Measurements from ENCODE around the gene APIP. TPM values are rescaled to one million over a fixed set of nuclear protein-coding genes. Genes with fewer than 3 reads are reported as not detected.

The APIP gene
- total RNA-seq, 2 experiments from 2014 or later: 42.4 to 42.5 TPM

- intact Hi-C loops (cut with micrococcal nuclease): no loop called here
- H3K4me1 Mint-ChIP-seq (ENCODE audit: low read depth): peaks cover 21% of the 10 kb centered on the region
- CTCF ChIA-PET: interaction anchor here (0.6 to 1.4 kb wide), 4 partner anchors 13 to 232 kb away, joined by 3 to 6 read pairs (median 4); no protein-coding TSS in a partner anchor
Measured at GRCh38 chr11:34940026-34940677, 24.0 kb upstream of the APIP start.

DNA sequence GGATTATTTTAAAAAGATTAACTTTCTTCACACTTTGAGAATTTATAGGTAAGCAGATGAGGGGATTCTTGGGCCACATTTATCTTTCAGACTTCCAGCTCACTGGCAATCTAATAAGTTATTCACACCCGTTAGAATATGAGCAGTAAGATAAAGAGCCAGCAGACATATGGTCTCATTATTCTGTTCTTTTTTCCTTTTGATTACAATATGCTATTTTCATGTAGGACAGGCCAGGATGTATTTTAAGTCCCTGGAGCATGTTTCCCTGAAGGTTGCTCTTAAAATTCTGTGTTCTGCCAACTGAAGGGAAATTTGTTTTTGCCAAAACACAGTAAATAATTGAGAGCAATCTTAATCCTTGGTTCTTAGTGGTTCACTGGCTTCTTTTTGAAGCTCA, 22.4 kb upstream of the APIP start:
- peaks cover 21% of the 10 kb centered on the region for H3K4me1 Mint-ChIP-seq (ENCODE audit: low read depth)
- H3K9me3 Mint-ChIP-seq: no peaks in the 10 kb centered on the region
- no peak overlapping the region for H3K4me3 Mint-ChIP-seq
- H3K36me3 Mint-ChIP-seq (ENCODE audit: low read depth): peaks cover 11% of the 10 kb centered on the region
- DNase-seq: no peak
- H3K27ac Mint-ChIP-seq: no peak overlapping the region
- intact Hi-C loops (cut with micrococcal nuclease): no loop called here
- H3K27me3 Mint-ChIP-seq (ENCODE audit: low read depth): no peaks in the 10 kb centered on the region
- CTCF ChIA-PET: interaction anchor here (1.1 kb wide), 1 partner anchor 105 kb away, joined by 3 read pairs; no protein-coding TSS in a partner anchor

More at GRCh38 chr11:34940026-34940677, 24.0 kb upstream of the APIP start:
- Mint-ChIP-seq H3K27me3 (ENCODE audit: low read depth) (no peaks in the 10 kb centered on the region), H3K4me3 (no peak overlapping the region), H3K36me3 (ENCODE audit: low read depth) (peaks cover 12% of the 10 kb centered on the region), H3K9me3 (peaks cover 4% of the 10 kb centered on the region), H3K27ac (no peak overlapping the region)
- no peak for DNase-seq

- no peak overlapping the region for H3K4me3 Mint-ChIP-seq
- H3K27ac Mint-ChIP-seq: no peak overlapping the region
- no peaks in the 10 kb centered on the region for H3K9me3 Mint-ChIP-seq
- intact Hi-C loops (cut with micrococcal nuclease): no loop called here
- peaks cover 9% of the 10 kb centered on the region for H3K36me3 Mint-ChIP-seq (ENCODE audit: low read depth)
- H3K27me3 Mint-ChIP-seq (ENCODE audit: low read depth): no peaks in the 10 kb centered on the region
- H3K4me1 Mint-ChIP-seq (ENCODE audit: low read depth): peaks cover 21% of the 10 kb centered on the region
- DNase-seq: no peak
- CTCF ChIA-PET: interaction anchor here (0.7 kb wide), 1 partner anchor 476 kb away, joined by 3 read pairs; no protein-coding TSS in a partner anchor
Measured at GRCh38 chr11:34936945-34937629, 20.9 kb upstream of the APIP start.

GRCh38 chr11:34929794-34930763, 13.9 kb upstream of the APIP start:
- no peaks in the 10 kb centered on the region for H3K27me3 Mint-ChIP-seq (ENCODE audit: low read depth)
- H3K4me1 Mint-ChIP-seq (ENCODE audit: low read depth): peaks cover 17% of the 10 kb centered on the region
- intact Hi-C loops (cut with micrococcal nuclease): no loop called here
- no peak for DNase-seq
- no peak overlapping the region for H3K27ac Mint-ChIP-seq
- CTCF ChIA-PET: interaction anchor here (0.9 to 6.1 kb wide), 2 partner anchors 49 to 462 kb away, joined by 3 to 78 read pairs; no protein-coding TSS in a partner anchor
- H3K4me3 Mint-ChIP-seq: no peak overlapping the region
- H3K9me3 Mint-ChIP-seq: no peaks in the 10 kb centered on the region
- peaks cover 3% of the 10 kb centered on the region for H3K36me3 Mint-ChIP-seq (ENCODE audit: low read depth)

DNA sequence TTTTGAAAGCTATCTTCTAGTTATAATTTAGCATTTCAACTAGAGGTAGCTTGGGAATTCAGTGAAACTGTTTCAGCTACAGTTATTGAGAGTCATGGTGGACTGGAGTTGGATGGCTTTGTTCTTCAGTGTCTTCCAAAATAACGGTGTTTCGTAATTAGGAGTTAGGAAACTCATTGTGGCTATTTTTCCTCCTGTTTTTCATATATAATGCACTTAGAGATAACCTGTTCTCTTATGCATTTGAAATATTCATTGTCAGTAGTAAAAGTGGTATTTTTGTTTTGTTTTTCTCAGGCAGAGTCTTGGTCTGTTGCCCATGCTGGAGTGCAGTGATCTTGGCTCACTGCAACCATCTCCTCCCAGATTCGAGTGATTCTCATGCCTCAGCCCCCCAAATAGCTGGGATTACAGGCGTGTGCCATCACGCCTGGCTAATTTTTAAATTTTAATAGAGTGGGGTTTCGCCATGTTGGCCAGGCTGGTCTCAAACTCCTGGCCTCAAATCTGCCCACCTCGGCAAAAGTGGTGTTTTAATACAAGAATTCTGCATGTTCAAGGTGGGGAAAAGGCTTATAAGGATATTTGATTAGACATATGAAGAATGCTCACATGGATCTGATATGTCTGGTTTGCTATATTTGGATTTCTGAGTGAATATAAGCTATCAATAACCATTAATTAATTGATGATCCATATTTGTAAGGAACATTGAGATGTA, 12.9 kb upstream of the APIP start:
- H3K36me3 Mint-ChIP-seq (ENCODE audit: low read depth): peaks cover under 1% of the 10 kb centered on the region
- DNase-seq: no peak
- no peaks in the 10 kb centered on the region for H3K27me3 Mint-ChIP-seq (ENCODE audit: low read depth)
- H3K9me3 Mint-ChIP-seq: no peaks in the 10 kb centered on the region
- intact Hi-C loops (cut with micrococcal nuclease): no loop called here
- no peak overlapping the region for H3K27ac Mint-ChIP-seq
- H3K4me1 Mint-ChIP-seq (ENCODE audit: low read depth): peaks cover 17% of the 10 kb centered on the region
- CTCF ChIA-PET: interaction anchor here (0.9 to 6.1 kb wide), 2 partner anchors 416 to 463 kb away, joined by 3 to 78 read pairs; no protein-coding TSS in a partner anchor
- H3K4me3 Mint-ChIP-seq: no peak overlapping the region

GRCh38 chr11:34928268-34928959, 12.2 kb upstream of the APIP start:
- H3K9me3 Mint-ChIP-seq: no peaks in the 10 kb centered on the region
- DNase-seq: no peak
- intact Hi-C loops (cut with micrococcal nuclease): no loop called here
- peaks cover 17% of the 10 kb centered on the region for H3K4me1 Mint-ChIP-seq (ENCODE audit: low read depth)
- H3K27me3 Mint-ChIP-seq (ENCODE audit: low read depth): no peaks in the 10 kb centered on the region
- H3K27ac Mint-ChIP-seq: no peak overlapping the region
- CTCF ChIA-PET: interaction anchor here (0.9 to 6.1 kb wide), 2 partner anchors 417 to 463 kb away, joined by 3 to 78 read pairs; no protein-coding TSS in a partner anchor
- no peak overlapping the region for H3K4me3 Mint-ChIP-seq
- no peaks in the 10 kb centered on the region for H3K36me3 Mint-ChIP-seq (ENCODE audit: low read depth)

- Mint-ChIP-seq H3K27me3 (ENCODE audit: low read depth) (no peaks in the 10 kb centered on the region), H3K4me3 (no peak overlapping the region), H3K9me3 (no peaks in the 10 kb centered on the region), H3K36me3 (ENCODE audit: low read depth) (no peaks in the 10 kb centered on the region), H3K4me1 (ENCODE audit: low read depth) (peaks cover 17% of the 10 kb centered on the region), H3K27ac (no peak overlapping the region)
- DNase-seq: no peak
- CTCF ChIA-PET: interaction anchor here (0.7 to 6.1 kb wide), 35 partner anchors 10 to 486 kb away, joined by 3 to 78 read pairs (median 4); partner anchors contain the start of genes APIP, ELF5 and PDHX
- intact Hi-C loops (cut with micrococcal nuclease): loop anchor here (1.0 kb wide), 6 partner anchors 72 to 559 kb away; no protein-coding TSS in a partner anchor
Measured at GRCh38 chr11:34926831-34927132, 10.6 kb upstream of the APIP start.

DNA sequence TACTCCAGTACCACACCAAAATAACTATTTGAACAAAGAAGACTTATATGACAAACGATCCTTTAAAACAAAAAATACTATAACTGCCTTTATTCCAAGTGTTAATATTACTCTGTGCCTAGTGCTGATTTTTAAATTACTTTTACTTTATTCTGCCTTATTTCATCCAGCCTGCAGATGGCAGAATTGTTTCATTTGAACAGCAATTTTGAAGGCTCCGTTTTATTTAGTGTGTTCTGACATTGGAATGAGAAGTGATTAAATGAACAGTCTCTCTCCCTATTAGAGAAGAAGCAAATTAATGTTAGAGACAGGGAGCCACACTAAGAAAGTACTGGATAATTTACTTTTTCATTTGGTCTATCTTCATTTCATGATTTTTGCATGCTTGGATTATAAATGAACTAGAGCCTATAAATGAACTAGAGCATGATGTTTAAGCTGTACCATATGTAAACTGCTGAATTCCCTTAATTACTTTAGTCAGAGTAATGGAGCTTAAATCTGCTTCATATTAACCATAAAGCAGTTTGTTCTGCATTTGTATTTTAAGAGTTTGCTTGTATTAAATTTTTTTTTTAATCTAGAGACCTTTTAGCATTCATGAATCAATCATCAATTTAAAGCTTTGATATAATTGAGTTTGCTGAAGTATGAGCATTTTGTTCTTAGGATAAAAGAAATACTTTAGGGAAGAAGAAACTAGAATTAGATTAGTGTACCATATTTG, 10.1 kb upstream of the APIP start:
- no peaks in the 10 kb centered on the region for H3K27me3 Mint-ChIP-seq (ENCODE audit: low read depth)
- no peak overlapping the region for H3K4me3 Mint-ChIP-seq
- H3K36me3 Mint-ChIP-seq (ENCODE audit: low read depth): no peaks in the 10 kb centered on the region
- H3K27ac Mint-ChIP-seq: no peak overlapping the region
- no peaks in the 10 kb centered on the region for H3K9me3 Mint-ChIP-seq
- DNase-seq: peak; percentile 22
- CTCF ChIA-PET: interaction anchor here (0.7 to 6.1 kb wide), 41 partner anchors 9 to 559 kb away, joined by 3 to 78 read pairs (median 4); partner anchors contain the start of genes APIP, ELF5 and PDHX
- peaks cover 17% of the 10 kb centered on the region for H3K4me1 Mint-ChIP-seq (ENCODE audit: low read depth)
- intact Hi-C loops (cut with micrococcal nuclease): loop anchor here (1.0 kb wide), 6 partner anchors 72 to 559 kb away; no protein-coding TSS in a partner anchor

DNA sequence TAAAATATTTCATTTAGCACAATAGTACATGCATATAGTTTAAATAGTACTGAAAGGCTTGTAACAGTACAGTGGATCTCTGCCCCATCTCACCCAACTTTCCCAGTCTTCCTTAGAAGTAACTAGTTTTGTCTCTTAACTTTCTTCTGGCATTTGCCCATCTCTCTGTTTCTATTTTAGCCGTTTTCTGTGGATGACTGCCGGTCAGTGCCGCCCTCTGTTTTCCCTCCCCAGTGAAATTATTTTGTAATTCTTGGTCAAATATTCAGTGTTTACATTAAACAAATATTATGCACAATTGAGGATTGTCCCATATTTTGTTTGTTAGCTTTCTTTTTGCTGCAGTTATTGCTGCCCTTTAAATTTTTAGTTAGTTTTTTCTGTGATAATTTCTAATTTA, 8.5 kb upstream of the APIP start:
- no peak for DNase-seq
- CTCF ChIA-PET: interaction anchor here (0.8 to 6.1 kb wide), 23 partner anchors 8 to 560 kb away, joined by 3 to 78 read pairs (median 3); partner anchors contain the start of genes APIP and PDHX
- H3K9me3 Mint-ChIP-seq: no peaks in the 10 kb centered on the region
- H3K36me3 Mint-ChIP-seq (ENCODE audit: low read depth): no peaks in the 10 kb centered on the region
- no peak overlapping the region for H3K4me3 Mint-ChIP-seq
- H3K4me1 Mint-ChIP-seq (ENCODE audit: low read depth): peaks cover 18% of the 10 kb centered on the region
- intact Hi-C loops (cut with micrococcal nuclease): no loop called here
- no peak overlapping the region for H3K27ac Mint-ChIP-seq
- H3K27me3 Mint-ChIP-seq (ENCODE audit: low read depth): no peaks in the 10 kb centered on the region

GRCh38 chr11:34921156-34921555, 5.0 kb upstream of the APIP start:
- Mint-ChIP-seq H3K27me3 (ENCODE audit: low read depth) (no peaks in the 10 kb centered on the region), H3K36me3 (ENCODE audit: low read depth) (no peaks in the 10 kb centered on the region), H3K27ac (no peak overlapping the region), H3K4me3 (no peak overlapping the region), H3K9me3 (no peaks in the 10 kb centered on the region), H3K4me1 (ENCODE audit: low read depth) (peaks cover 26% of the 10 kb centered on the region)
- intact Hi-C loops (cut with micrococcal nuclease): no loop called here
- DNase-seq: no peak
- CTCF ChIA-PET: interaction anchor here (1.0 kb wide), 1 partner anchor 385 kb away, joined by 3 read pairs; no protein-coding TSS in a partner anchor

Data from activated naive CD4-positive, alpha-beta T cell treated with anti-CD3 and anti-CD28 coated beads for 36 hours (primary cell).